ENCODE measurements around the gene ACKR4. TPM values are rescaled to one million over a fixed set of nuclear protein-coding genes. Genes with fewer than 3 reads are reported as not detected.
"Not testable (repeated sequence)": the region's sequence is repeated elsewhere in the genome, so short reads cannot be mapped to it uniquely, and the experiment has no call there.

The ACKR4 gene
- total RNA-seq, 4 donors from 2014 or later, result 1.4 to 3.2 (median 2.8) TPM; not detected in 1

DNA sequence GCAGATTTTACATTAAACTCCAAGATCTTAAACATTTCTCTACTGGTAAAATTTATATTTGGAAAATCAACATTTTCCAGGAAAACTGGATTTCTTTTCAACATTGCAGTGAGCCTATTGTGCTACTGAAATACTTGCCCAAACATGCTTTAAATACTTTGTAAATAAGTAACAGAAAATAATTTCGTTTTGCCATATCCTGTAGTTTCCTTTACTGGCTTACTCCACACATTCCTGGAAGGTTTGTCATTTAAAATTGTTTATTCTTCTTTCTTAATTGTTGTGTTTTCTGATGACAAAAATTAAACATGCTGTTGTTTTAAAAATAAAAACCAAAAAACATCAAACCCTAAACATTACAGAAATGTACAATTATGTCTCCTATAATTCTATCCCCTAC is 40.5 kb downstream of the ACKR4 start:
- TF ChIP-seq, protein P1, sequence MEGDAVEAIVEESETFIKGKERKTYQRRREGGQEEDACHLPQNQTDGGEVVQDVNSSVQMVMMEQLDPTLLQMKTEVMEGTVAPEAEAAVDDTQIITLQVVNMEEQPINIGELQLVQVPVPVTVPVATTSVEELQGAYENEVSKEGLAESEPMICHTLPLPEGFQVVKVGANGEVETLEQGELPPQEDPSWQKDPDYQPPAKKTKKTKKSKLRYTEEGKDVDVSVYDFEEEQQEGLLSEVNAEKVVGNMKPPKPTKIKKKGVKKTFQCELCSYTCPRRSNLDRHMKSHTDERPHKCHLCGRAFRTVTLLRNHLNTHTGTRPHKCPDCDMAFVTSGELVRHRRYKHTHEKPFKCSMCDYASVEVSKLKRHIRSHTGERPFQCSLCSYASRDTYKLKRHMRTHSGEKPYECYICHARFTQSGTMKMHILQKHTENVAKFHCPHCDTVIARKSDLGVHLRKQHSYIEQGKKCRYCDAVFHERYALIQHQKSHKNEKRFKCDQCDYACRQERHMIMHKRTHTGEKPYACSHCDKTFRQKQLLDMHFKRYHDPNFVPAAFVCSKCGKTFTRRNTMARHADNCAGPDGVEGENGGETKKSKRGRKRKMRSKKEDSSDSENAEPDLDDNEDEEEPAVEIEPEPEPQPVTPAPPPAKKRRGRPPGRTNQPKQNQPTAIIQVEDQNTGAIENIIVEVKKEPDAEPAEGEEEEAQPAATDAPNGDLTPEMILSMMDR (IDR thresholded peaks at IDR 0.05), result no peak
- no peak for DNase-seq (ENCODE audit: low spot score)
- no peak for ATAC-seq (ENCODE audit: low FRiP score)

DNA sequence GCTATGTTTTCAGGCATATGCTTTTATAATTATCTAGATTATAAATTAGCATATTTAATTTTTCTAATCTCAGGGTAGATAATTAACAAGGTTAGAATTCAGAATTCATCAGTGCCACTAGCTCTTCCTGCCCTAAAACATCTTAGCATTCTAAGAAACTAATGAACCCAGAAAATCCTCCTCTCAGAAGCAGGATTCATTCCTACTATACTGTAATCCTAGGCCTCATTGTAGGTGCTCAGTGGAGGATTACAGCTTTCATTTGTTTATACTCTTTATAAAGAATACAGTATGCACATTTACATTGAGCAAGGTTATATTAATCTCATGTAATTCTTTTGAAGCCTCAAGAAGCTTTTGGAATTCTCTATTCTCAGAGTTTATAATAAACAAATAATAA is 41.6 kb downstream of the ACKR4 start:
- DNase-seq (ENCODE audit: low spot score), result no peak
- TF ChIP-seq, protein P1 (IDR thresholded peaks at IDR 0.05), result no peak
- no peak for ATAC-seq (ENCODE audit: low FRiP score)

DNA sequence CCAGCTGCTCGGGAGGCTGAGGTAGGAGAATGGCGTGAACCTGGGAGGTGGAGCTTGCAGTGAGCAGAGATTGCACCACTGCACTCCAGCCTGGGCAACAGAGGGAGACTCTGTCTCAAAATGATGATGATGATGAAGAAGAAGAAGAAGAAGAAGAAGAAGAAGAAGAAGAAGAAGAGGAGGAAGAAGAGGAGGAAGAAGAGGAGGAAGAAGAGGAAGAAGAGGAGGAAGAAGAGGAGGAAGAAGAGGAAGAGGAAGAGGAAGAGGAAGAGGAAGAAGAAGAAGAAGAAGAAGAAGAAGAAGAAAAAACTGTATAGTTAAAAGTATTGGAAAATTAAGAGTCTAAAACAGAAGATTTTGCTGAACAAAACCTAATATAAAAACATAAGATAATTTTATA is 44.4 kb downstream of the ACKR4 start:
- not testable (repeated sequence) for ATAC-seq (ENCODE audit: low FRiP score); DNase-seq (ENCODE audit: low spot score)

DNA sequence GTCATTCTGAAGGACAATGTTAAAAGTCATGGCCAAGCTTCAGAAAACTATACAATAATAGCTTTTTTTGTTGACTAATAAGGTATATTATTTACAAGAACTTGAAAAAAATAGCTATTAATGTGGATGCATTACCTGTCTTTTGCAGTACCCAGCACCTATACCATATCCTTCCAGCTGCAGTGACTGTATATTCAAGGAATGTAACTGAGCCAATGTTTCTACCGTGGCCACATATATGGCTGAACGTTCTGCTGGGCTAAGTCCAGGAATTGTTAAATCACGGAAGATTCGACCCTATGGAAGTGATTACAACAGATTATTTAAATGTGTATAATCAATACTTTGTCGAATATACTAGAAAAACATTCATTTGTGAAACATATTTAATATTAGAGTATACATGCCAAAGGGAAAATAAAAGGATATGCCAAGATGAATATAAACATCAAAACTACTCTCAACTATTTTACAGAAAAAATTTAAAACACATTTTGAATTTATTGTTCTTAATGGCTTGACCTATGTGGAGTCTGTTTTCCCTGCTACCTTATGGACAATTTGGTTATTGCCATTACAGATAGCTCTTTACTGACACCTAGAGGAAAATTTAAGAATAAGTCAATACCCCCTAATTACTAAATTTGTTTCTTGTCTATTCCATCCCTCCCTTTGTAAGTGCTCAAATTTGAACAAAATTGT is 44.9 kb downstream of the ACKR4 start:
- ATAC-seq (ENCODE audit: low FRiP score) (no peak), DNase-seq (ENCODE audit: low spot score) (no peak)
- TF ChIP-seq, protein P1 (IDR thresholded peaks at IDR 0.05), result no peak

DNA sequence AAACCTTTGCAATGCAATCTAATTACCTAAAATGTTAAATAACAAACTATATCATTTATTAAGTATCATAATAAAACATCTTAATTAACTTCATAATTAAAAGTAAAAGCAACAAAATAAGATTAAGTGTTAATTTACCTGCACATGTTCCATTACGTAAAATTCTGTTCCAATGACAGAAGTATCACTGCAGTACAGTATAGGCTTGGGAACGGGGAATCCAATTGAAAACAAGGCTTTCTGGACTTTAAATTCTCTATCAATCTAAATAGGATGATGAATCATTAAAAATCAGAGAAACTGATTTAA is 45.4 kb downstream of the ACKR4 start:
- DNase-seq (ENCODE audit: low spot score) (no peak), ATAC-seq (ENCODE audit: low FRiP score) (no peak)
- TF ChIP-seq, protein P1 (IDR thresholded peaks at IDR 0.05), result no peak

DNA sequence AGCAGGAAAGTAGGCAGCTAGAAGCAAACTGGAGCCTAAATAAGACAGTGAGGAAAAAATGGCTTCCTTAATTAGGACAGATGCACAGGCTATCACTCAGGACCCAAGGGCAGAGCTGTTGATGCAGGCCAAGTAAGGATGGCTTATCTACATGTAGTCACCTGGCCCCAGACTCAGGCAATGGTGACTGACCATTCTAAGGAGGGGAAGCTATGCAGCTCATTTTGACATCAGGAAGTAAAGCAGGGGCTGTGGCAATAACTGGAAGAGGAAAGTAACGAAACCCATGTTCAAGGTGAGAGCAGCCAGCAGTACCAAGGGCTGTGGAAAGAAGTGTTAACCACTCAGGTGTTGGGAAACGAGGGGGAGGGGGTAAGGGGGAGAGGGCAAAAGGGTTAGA is 46.3 kb downstream of the ACKR4 start:
- no peak for DNase-seq (ENCODE audit: low spot score)
- TF ChIP-seq, protein P1 (IDR thresholded peaks at IDR 0.05), result no peak
- ATAC-seq (ENCODE audit: low FRiP score), result no peak

DNA sequence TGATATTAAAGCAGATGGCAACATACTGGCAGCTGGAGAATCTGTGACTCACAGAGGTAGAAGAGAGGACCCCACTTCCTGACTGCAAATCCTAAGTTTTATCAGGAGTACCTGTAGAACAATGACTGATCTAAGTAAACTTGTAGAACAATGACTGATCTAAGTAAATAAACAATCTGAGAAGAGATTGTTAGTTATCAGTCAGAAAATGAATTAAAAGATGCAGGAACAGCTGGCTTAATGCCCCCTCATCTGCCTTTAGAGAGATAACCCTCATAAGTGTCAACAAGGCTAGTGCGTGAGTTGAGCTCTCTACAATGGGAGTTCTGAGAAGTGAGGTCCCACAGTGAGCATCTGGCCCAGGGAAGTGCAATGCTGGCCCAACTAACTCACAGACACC is 48.0 kb downstream of the ACKR4 start:
- TF ChIP-seq, protein P1 (IDR thresholded peaks at IDR 0.05), result no peak
- DNase-seq (ENCODE audit: low spot score), result no peak
- no peak for ATAC-seq (ENCODE audit: low FRiP score)

Measured in omental fat pad (tissue), 4 donors.